Adrenal gland (tissue), 12 donors: ENCODE results near the gene SOAT2. TPM values are rescaled to one million over a fixed set of nuclear protein-coding genes. Genes with fewer than 3 reads are reported as not detected.

Experiments used
- DNase-seq, 7 donors: peaks; one replicate each; pipeline ENCODE4 v3.0.0-alpha.2; 2019 to 2020
- H3K27ac ChIP-seq, 5 donors: fragments of 200-600 bp; sonication (generic) in 4 of 5; 1 replicate in 3 of 5; 2 replicates in 2 of 5; pipeline versions ENCODE4 v1.5.1 to v1.8.0; 2016 to 2020; ENCODE audit warnings: mild to moderate bottlenecking in 1 of 5
- H3K27me3 ChIP-seq: fragments of 200-600 bp; 2 replicates; pipeline ENCODE4 v1.8.0; 2021
- H3K36me3 ChIP-seq, 2 donors: fragments of 200-600 bp; replicated peaks in 1 of 2; 1 replicate in 1 of 2; 2 replicates in 1 of 2; pipeline versions ENCODE4 v1.5.1 to v1.8.0; 2018 to 2022
- H3K4me1 ChIP-seq, 2 donors: fragments of 200-600 bp; replicated peaks in 1 of 2; 1 replicate in 1 of 2; 2 replicates in 1 of 2; pipeline versions ENCODE4 v1.5.1 to v1.8.0; 2018 to 2021
- H3K4me3 ChIP-seq, 4 donors: fragments of 200-600 bp; sonication (generic) in 3 of 4; one replicate each; pipeline ENCODE4 v1.5.1; 2016 to 2018
- H3K9me3 ChIP-seq, 3 donors: fragments of 200-600 bp; sonication (generic) in 1 of 3; replicated peaks in 1 of 3; 1 replicate in 2 of 3; 2 replicates in 1 of 3; pipeline versions ENCODE4 v1.5.1 to v1.8.0; 2016 to 2021
- CTCF ChIP-seq, 6 experiments: fragments of 450-650 bp in 4 of 6; fragments of 200-600 bp in 2 of 6; sonication (generic) in 1 of 6; IDR thresholded peaks; 1 replicate in 5 of 6; 2 replicates in 1 of 6; pipeline versions ENCODE4 v1.5.1 to v1.8.0; 2016 to 2021; ENCODE audit warnings: antibody characterized with exemption in 6 of 6, mild to moderate bottlenecking in 2 of 6, moderate library complexity in 1 of 6
- POLR2A ChIP-seq, 2 donors: fragments of 450-650 bp; IDR thresholded peaks; one replicate each; pipeline ENCODE4 v1.6.1; 2017; ENCODE audit warnings: antibody characterized with exemption in 2 of 2, mild to moderate bottlenecking in 2 of 2, moderate library complexity in 1 of 2
- WGBS, 4 donors: extraction: QIAGEN DNeasy Blood & Tissue Kit in 2 of 4; methylation state at CpG; one replicate each; pipeline versions ENCODE4 v1.1.5 to v1.1.7; 2013 to 2017; 5-methylcytosine and 5-hydroxymethylcytosine counted together
- intact Hi-C, 2 donors: fragments of 100-400 bp; cut with DNase I; formaldehyde crosslinking; loops; one replicate each; pipeline versions ENCODE4 v1.14.1 to v1.15.0; 2022 to 2023
- polyA plus RNA-seq, 3 donors: library from polyadenylated mRNA; stranded (reverse); fragments of 200-250 nt in 2 of 3; fragments of 350-450 nt in 1 of 3; fragmentation: Illumina TruSeq in 1 of 3; extraction: RNeasy Lipid Tissue Mini Kit (QIAGEN cat#74804) in 1 of 3; gene quantifications; one replicate each; pipeline ENCODE4 v1.2.3, GENCODE V29; 2013 to 2014
- total RNA-seq, 9 donors: library from RNA; depleted of rRNA in 4 of 9; stranded (reverse); fragments of >200 nt in 4 of 9; fragments of 120-200 nt in 1 of 9; fragmentation: NEBNext Ultra II Directional in 1 of 9; extraction: Animal tissue kit (Norgen Biotek cat#: 25700) in 1 of 9; gene quantifications; one replicate each; pipeline versions ENCODE4 v1.1.0 to v1.2.4, GENCODE V29; 2013 to 2023
- donor health status: healthy with polysubstance abuse.
- donor health status: Bipolar disorder and iron deficiency.
- donor health status: DM: yes; HTN: yes; CAD: no.
- donor health status: DM: no; HTN: no; CAD: no.
- donor health status: DM: no; HTN: no; CAD: no.
- donor health status: DM: yes; HTN: yes; CAD: no.

Gene SOAT2
- total and polyA plus RNA-seq, 12 donors, result 0.34 to 0.79 (median 0.48) TPM; not detected in 9

DNA sequence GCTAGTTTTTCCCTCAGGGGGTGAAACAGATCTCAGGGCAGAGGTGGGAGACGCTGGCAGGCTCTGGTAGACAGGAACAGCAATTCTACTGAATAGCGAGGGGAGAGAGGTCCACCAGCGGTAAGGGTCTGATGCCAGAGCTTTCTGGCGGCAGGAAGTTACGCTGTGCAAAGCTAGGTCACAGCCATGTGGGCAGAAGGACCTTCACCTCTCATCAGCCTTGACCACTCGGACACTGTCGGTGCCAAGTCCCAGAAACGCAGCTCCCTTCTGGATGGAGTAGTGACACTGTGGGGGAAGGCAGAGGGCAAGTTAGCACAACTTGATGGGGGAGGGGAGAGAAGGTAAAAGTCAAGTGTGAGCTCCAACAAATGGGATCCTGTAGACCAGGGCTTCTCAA, 66.9 kb downstream of the SOAT2 start:
- Histone ChIP-seq H3K27ac (no peak overlapping the region), H3K9me3 (no peaks in the 10 kb centered on the region), H3K4me1 (peaks cover 6 to 17% of the 10 kb centered on the region in 2 donors), H3K36me3 (peaks cover 0 to 3% of the 10 kb centered on the region in 2 donors), H3K4me3 (no peak overlapping the region), H3K27me3 (no peaks in the 10 kb centered on the region)
- 71 to 84% (median 76%) methylated on average over 8 of the region's 8 CpGs for WGBS, 4 donors
- intact Hi-C loops, result no loop called here
- TF ChIP-seq POLR2A (IDR thresholded peaks at IDR 0.05) (no peak), CTCF (IDR thresholded peaks at IDR 0.05) (no peak)
- peak in 1 of 7 donors; percentile 35 for DNase-seq

GRCh38 chr12:53170876-53171724, 67.8 kb downstream of the SOAT2 start:
- 80 to 89% (median 86%) methylated on average over 9 to 14 of the region's 14 CpGs for WGBS, 4 donors
- peak in 1 of 7 donors; percentile 46 for DNase-seq
- intact Hi-C loops, result no loop called here
- TF ChIP-seq CTCF (IDR thresholded peaks at IDR 0.05), result no peak
- no peak for TF ChIP-seq POLR2A (IDR thresholded peaks at IDR 0.05)
- no peak overlapping the region for H3K27ac ChIP-seq
- H3K4me1 ChIP-seq, result peaks cover 6 to 19% of the 10 kb centered on the region in 2 donors
- no peaks in the 10 kb centered on the region for H3K27me3 ChIP-seq
- peaks cover 0 to 3% of the 10 kb centered on the region in 2 donors for H3K36me3 ChIP-seq
- H3K4me3 ChIP-seq, result no peak overlapping the region
- no peaks in the 10 kb centered on the region for H3K9me3 ChIP-seq

GRCh38 chr12:53171725-53172329, 68.5 kb downstream of the SOAT2 start:
- intact Hi-C loops, result no loop called here
- Histone ChIP-seq H3K4me1 (peaks cover 6 to 19% of the 10 kb centered on the region in 2 donors), H3K27me3 (no peaks in the 10 kb centered on the region), H3K4me3 (no peak overlapping the region), H3K36me3 (peaks cover 0 to 3% of the 10 kb centered on the region in 2 donors), H3K9me3 (no peaks in the 10 kb centered on the region), H3K27ac (no peak overlapping the region)
- 42 to 59% (median 49%) methylated on average over 10 of the region's 10 CpGs for WGBS, 4 donors
- DNase-seq, result peak; percentile 67 to 84 (median 81)
- TF ChIP-seq POLR2A (IDR thresholded peaks at IDR 0.05) (no peak), CTCF (IDR thresholded peaks at IDR 0.05) (no peak)

DNA sequence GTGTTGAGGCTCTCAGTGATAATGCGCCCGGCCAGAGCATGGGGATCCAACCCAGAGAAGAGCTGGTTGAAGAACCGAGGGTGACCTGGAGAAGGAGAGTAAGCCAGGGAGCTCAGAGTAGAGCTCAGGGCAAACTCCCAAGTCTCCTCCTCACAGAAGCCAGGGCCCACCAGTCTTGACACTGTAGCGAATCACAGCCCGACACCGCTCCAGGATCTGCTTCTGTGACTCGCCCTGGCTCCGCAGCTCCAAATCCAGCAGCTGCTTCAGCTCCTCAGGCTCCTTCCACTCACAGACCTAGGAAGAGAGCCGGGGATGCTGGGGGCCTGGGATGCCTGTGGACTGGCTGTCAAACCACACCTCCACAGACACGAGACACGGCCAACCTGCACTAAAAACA, 69.1 kb downstream of the SOAT2 start:
- Histone ChIP-seq H3K27me3 (no peaks in the 10 kb centered on the region), H3K27ac (no peak overlapping the region), H3K36me3 (peaks cover 0 to 3% of the 10 kb centered on the region in 2 donors), H3K4me1 (peaks cover 6 to 19% of the 10 kb centered on the region in 2 donors), H3K4me3 (no peak overlapping the region), H3K9me3 (no peaks in the 10 kb centered on the region)
- peak in 3 of 7 donors; percentile 14 to 41 (median 14) for DNase-seq
- TF ChIP-seq CTCF (IDR thresholded peaks at IDR 0.05) (no peak), POLR2A (IDR thresholded peaks at IDR 0.05) (no peak)
- WGBS, 4 donors, result 89 to 95% (median 91%) methylated on average over 11 of the region's 11 CpGs
- intact Hi-C loops, result no loop called here
